Parathyroid adenoma (tissue), 2 donors: ENCODE data around the gene NXN.

Experiments used
- H2AFZ ChIP-seq: fragments of 300-600 bp; sonication (generic); one replicate; pipeline ENCODE4 v1.7.0; 2017; ENCODE audit warnings: antibody characterized with exemption, mild to moderate bottlenecking
- H3K27ac ChIP-seq: fragments of 300-600 bp; sonication (generic); one replicate; pipeline ENCODE4 v1.7.0; 2017
- H3K27me3 ChIP-seq: fragments of 300-600 bp; sonication (generic); one replicate; pipeline ENCODE4 v1.7.0; 2017; ENCODE audit warnings: low read length; ENCODE audit not compliant: control insufficient read depth, insufficient read depth
- H3K36me3 ChIP-seq: fragments of 300-600 bp; sonication (generic); one replicate; pipeline ENCODE4 v1.7.0; 2017; ENCODE audit warnings: low read length; ENCODE audit not compliant: control insufficient read depth, insufficient read depth
- H3K4me1 ChIP-seq: fragments of 300-600 bp; sonication (generic); one replicate; pipeline ENCODE4 v1.7.0; 2017; ENCODE audit warnings: control low read depth
- H3K4me2 ChIP-seq: fragments of 300-600 bp; sonication (generic); one replicate; pipeline ENCODE4 v1.7.0; 2017; ENCODE audit warnings: low read length
- H3K4me3 ChIP-seq: fragments of 300-600 bp; sonication (generic); one replicate; pipeline ENCODE4 v1.7.0; 2017; ENCODE audit warnings: low read depth, low read length
- H3K79me2 ChIP-seq: fragments of 300-600 bp; sonication (generic); one replicate; pipeline ENCODE4 v1.7.0; 2017; ENCODE audit warnings: control low read depth
- H3K9ac ChIP-seq: fragments of 300-600 bp; sonication (generic); one replicate; pipeline ENCODE4 v1.7.0; 2017; ENCODE audit warnings: mild to moderate bottlenecking
- H3K9me3 ChIP-seq: fragments of 300-600 bp; sonication (generic); one replicate; pipeline ENCODE4 v1.7.0; 2017; ENCODE audit warnings: low read length; ENCODE audit not compliant: control insufficient read depth
- TF ChIP-seq, protein P1 (sequence below): fragments of 300-600 bp; sonication (generic); IDR thresholded peaks from one replicate; pipeline ENCODE4 v1.7.0; 2017; ENCODE audit warnings: antibody characterized with exemption, mild to moderate bottlenecking
- donor health status: primary hyperparathyroidism.

Gene NXN

DNA sequence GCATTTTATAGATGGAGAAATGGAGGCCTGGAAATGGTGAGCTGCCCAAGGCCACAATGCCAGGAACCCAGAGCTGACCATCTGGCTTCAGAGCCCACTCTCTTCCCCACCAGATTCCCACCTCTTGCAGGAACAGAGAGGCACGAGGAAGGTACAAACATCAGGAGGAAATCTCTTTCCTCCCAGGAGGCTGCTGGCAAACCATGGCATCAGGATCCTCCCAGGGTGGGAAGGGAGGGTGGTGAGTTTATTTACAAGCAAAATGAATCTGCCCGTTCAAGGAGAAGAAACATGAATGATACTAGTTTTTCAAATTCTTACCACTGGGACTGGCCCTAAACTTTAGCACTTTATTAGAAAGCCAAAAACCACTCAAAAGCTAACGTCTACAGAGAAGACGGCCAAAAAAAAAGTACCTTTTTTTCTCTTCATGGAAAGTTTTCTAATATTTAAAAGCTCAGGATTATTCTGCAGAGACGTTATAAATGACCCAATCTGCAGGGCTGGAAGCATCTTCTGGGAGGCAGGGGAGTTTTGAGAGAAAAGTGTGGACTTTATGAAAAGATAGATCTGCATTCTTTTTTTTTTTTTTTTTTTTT lies 79.1 kb downstream of the NXN start:
- Histone ChIP-seq H3K9me3 (no peaks in the 10 kb centered on the region), H3K27ac (no peak overlapping the region), H2AFZ (no peak overlapping the region), H3K4me2 (no peak overlapping the region), H3K9ac (no peak overlapping the region), H3K4me1 (no peaks in the 10 kb centered on the region), H3K79me2 (no peaks in the 10 kb centered on the region), H3K27me3 (no peaks in the 10 kb centered on the region), H3K36me3 (no peaks in the 10 kb centered on the region), H3K4me3 (no peak overlapping the region)
- TF ChIP-seq, protein P1, sequence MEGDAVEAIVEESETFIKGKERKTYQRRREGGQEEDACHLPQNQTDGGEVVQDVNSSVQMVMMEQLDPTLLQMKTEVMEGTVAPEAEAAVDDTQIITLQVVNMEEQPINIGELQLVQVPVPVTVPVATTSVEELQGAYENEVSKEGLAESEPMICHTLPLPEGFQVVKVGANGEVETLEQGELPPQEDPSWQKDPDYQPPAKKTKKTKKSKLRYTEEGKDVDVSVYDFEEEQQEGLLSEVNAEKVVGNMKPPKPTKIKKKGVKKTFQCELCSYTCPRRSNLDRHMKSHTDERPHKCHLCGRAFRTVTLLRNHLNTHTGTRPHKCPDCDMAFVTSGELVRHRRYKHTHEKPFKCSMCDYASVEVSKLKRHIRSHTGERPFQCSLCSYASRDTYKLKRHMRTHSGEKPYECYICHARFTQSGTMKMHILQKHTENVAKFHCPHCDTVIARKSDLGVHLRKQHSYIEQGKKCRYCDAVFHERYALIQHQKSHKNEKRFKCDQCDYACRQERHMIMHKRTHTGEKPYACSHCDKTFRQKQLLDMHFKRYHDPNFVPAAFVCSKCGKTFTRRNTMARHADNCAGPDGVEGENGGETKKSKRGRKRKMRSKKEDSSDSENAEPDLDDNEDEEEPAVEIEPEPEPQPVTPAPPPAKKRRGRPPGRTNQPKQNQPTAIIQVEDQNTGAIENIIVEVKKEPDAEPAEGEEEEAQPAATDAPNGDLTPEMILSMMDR: no peak

GRCh38 chr17:897970-898619 lies 81.5 kb downstream of the NXN start:
- no peak overlapping the region for H2AFZ ChIP-seq
- no peaks in the 10 kb centered on the region for H3K27me3 ChIP-seq
- no peaks in the 10 kb centered on the region for H3K9me3 ChIP-seq
- H3K4me2 ChIP-seq: no peak overlapping the region
- no peak overlapping the region for H3K27ac ChIP-seq
- no peak overlapping the region for H3K9ac ChIP-seq
- no peaks in the 10 kb centered on the region for H3K79me2 ChIP-seq
- TF ChIP-seq, protein P1: no peak
- no peak overlapping the region for H3K4me3 ChIP-seq
- H3K36me3 ChIP-seq: no peaks in the 10 kb centered on the region
- no peaks in the 10 kb centered on the region for H3K4me1 ChIP-seq

- H3K27ac ChIP-seq: peak overlapping the region; percentile 15
- H3K4me3 ChIP-seq: no peak overlapping the region
- H3K9me3 ChIP-seq: no peaks in the 10 kb centered on the region
- H3K79me2 ChIP-seq: no peaks in the 10 kb centered on the region
- no peak overlapping the region for H3K4me2 ChIP-seq
- no peak overlapping the region for H3K9ac ChIP-seq
- no peaks in the 10 kb centered on the region for H3K36me3 ChIP-seq
- H3K27me3 ChIP-seq: no peaks in the 10 kb centered on the region
- no peak overlapping the region for H2AFZ ChIP-seq
- TF ChIP-seq, protein P1: no peak
- H3K4me1 ChIP-seq: no peaks in the 10 kb centered on the region
Observed at GRCh38 chr17:896953-897661, 82.5 kb downstream of the NXN start.

DNA sequence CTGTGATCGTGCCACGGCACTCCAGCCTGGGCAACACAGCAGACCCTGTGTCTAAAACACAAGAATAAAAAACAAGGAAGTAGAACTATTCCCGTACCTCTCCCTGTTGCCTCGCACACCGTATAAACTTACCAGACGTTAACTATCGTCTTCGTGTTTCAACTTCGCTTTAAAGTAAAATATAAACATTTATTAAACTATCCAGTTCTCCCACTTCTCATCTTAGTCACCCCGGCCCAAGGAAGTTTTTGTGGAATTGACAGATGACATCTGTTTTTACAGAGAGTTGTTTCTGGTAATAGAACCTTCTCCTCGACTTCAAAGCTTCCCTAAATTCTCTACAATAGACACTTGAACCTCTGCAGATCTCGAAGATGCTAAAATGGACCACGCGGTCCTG lies 83.1 kb downstream of the NXN start:
- TF ChIP-seq, protein P1: no peak
- H3K27ac ChIP-seq: peak overlapping the region; percentile 15
- H3K9me3 ChIP-seq: no peaks in the 10 kb centered on the region
- no peaks in the 10 kb centered on the region for H3K79me2 ChIP-seq
- H3K36me3 ChIP-seq: no peaks in the 10 kb centered on the region
- H3K4me3 ChIP-seq: no peak overlapping the region
- H3K4me1 ChIP-seq: no peaks in the 10 kb centered on the region
- H3K4me2 ChIP-seq: no peak overlapping the region
- H3K9ac ChIP-seq: no peak overlapping the region
- H2AFZ ChIP-seq: no peak overlapping the region
- H3K27me3 ChIP-seq: no peaks in the 10 kb centered on the region
